GM21515 (cell line): ENCODE data around the gene PIGK.
"Not testable (repeated sequence)": the region's sequence is repeated elsewhere in the genome, so short reads cannot be mapped to it uniquely, and the experiment has no call there.

ENCODE experiments used
- ATAC-seq: cut with Tn5 transposase; IDR thresholded peaks from one replicate; pipeline ENCODE4 v1.9.1; 2021; ENCODE audit not compliant: unreplicated experiment

Gene PIGK

DNA sequence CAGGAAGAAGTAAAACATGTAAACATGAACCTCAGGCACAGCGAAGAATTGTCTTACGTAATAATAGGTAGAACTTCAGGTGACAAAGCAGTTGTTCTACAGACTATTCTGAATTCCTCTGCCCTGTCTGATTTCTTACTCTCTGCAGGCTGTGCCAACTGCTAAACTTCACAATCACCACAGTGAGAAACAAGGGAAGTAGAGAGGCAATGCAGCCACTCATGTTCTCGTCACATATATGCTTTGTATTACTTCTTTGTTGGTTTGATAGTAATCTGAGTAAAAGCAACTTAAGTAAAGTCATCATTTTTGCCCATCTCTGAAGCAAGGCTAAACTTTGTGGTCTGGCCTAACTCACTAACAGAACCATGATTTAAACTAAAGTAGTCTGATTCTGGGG, 21.9 kb downstream of the PIGK start:
- ATAC-seq = no peak

DNA sequence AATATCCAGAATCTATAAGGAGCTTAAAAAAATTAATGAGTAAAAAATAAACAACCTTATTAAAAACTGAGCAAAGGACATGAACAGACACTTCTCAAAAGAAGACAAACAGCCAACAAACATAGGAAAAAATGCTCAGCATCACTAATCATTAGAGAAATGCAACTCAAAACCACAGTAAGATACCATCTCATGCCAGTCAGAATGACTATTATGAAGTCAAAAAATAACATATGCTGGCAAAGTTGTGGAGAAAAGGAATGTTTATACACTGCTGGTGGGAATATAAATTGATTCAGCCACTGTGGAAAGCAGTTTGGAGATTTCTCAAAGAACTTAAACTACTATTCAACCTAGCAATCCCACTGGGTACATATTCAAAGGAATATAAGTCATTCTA, 25.3 kb downstream of the PIGK start:
- no peak for ATAC-seq

DNA sequence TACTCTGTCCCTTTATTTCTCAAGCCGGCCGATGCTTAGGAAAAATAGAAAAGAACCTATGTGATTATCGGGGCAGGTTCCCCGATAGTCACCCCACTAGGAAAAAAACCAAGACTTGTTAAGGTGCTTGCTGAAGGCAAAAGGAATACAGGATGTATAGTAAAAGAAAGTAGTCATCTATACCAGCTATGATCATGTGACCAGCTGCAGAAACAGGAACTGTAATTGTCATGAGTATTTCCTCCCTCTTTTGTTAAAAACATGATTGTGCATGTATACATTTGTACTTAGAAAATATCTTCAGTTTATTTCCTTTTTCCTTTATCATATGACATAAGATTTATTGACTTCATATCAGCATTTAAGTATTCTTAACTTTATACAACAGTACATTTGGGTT, 30.5 kb downstream of the PIGK start:
- ATAC-seq = no peak

DNA sequence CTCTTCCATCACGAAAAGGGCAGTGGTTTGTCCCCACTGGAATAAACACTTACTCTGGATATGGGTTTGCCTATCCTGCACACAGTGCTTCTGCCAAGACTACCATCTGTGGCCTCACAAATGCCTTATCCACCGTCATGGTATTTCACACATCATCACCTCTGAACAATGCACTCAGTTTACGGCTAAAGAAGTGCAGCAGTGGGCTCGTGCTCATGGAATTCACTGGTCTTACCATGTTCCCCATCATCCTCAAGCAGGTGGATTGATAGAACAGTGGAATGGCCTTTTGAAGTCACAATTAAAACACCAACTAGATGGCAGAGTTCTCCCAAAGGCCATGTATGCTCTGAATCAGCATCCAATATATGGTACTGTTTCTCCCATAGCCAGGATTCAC, 32.3 kb downstream of the PIGK start:
- not testable (repeated sequence) for ATAC-seq

DNA sequence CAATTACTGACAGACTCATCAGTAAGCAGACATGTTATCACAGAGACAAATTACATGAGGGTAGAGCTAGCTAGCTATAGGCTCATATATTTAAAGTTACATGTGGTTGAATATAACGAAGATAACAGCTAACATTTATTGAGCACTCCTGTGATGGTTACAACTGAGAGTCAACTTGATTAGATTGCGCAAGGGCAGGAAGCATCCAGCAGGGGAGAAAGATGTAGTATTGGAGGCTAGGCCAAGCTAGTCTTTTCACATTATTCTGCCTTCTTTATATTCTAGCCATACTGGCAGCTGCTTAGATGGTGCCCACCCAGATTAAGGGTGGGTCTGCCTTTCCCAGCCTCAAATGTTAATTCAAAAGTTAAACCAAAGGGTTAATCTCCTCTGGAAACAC, 37.1 kb downstream of the PIGK start:
- no peak for ATAC-seq

DNA sequence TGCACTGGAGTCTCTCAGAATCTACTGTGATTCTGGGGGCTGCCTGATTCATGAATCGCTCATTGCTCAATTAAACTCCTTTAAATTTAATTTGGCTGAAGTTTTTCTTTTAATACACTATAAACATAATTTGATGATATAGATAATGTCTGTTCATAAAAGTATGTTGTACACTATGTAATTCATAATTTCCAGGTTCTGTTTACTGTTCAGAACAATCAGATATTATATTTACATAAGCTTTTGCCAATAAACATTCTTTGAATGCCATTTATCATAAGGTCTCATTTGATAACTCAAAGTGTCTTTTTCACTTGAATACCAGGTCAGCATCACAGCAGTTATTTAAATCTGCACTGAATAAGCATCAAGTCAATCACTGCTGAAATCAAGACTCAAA, 39.6 kb downstream of the PIGK start:
- ATAC-seq = no peak

DNA sequence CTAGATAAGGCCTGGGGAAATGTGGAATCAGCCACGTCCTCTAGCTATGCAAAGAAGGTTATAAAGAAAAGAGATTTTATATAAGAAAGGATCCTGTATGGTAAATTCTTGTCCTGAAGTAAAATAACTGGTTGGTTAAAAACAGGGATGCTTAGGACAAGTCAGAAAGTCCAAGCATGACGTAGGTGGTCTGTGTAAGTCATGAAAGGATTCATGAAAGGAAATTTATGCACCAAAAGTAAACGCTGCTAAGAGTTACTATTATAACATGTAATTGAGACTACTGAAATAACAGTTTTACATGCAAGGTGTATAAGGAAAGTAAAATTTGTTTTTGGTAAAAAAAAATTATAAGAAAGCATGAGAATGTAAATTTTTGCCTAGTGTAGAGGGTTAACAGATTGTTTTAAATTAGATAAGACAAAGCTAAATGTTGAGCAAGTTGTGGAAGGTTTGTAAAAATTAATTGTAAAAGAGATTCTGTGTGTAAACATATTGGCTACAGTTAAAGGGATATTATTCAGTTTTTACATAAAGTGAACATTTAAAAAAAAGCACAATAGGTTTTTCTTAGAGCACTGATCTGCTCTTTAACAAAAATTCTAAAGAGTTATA, 43.9 kb downstream of the PIGK start:
- no peak for ATAC-seq

DNA sequence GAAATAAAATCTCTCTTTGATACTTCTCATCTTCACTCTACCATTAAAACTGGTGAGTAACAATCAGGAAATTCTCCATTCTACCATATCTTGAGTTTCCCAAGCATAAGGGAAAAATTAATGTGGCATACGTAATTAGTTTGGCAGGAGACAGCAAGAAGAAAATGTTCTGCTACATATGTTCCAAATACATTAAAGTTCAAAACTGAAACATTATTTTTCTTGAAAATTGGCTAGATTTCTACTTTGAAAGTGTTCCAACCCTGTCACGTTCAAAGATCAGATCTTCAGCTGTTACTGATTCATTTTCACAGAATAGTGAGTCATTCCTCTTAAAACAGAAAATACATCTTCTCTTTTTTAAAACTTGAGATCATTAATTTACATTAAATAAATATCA, 48.5 kb downstream of the PIGK start:
- no peak for ATAC-seq

DNA sequence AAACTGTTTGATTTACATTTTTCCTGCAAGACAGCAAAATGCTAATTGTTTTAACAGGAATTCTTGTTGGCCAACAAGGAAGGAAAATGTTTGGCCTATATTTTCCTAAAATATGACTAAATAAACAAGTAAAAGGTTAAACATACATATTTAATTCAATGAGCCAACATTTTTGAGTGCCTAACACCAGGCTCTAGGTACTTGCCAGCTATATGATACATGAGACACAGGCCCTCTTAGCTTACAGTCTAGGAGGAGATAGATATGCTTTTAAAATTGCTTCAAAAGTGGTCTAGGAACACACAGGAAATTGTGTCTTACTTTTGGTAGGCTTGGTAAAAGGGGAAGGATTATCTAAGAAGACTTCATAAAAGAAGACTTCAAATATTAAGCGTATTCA, 50.9 kb downstream of the PIGK start:
- ATAC-seq = no peak

DNA sequence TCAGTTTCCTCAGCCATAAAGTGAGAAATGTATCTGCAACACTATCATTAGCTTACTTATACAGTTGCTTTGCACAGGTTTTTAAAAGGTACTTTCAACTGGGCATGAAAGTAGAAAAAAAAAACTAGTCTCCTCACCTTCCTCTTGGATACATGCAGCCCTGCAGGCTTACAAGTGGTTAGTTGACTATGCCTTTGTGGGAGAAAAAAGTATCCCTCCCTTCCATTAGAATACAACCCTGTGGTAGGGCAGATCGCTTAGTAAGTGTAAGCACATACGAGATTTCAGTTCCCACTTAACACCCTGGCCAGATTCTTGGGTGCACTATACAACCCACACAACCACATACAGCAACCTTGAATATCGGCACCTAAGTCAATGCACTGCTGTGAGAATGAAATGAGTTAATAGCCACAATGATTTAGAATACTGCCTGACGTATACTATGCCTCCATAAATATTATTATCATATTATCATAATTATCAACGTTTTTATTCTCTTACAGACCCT, 54.7 kb downstream of the PIGK start:
- no peak for ATAC-seq

DNA sequence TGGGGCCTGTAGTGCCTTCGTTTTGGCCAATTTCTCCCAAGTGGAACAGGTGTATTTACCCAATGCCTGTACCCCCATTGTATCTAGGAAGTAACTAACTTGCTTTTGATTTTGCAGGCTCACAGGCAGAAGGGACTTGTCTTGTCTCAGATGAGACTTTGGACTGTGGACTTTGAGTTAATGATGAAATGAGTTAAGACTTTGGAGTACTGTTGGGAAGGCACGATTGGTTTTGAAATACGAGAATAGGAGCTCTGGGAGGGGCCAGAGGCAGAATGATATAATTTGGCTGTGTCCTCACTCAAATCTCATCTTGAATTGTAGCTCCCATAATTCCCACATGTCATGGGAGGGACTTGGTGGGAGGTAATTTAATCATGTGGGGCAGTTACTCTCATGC, 59.5 kb downstream of the PIGK start:
- ATAC-seq = not testable (repeated sequence)

DNA sequence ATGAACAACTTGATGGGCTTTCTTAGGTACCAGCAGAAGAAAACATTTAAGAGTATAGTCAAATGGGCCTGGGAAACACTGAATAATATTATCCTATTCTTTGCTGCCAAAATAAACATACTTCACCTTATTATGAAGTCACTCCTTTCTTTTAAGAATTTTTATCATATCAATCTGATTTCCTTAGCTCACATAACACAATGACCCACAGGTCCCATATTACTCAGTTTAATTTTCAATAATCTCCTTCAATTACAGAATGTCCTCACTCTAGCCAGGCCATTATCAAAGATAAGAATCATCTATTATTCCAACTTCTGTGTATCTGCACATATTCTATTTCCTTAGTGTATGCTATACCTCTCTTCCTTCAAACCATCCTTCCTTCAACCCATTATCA, 63.0 kb downstream of the PIGK start:
- ATAC-seq = no peak

DNA sequence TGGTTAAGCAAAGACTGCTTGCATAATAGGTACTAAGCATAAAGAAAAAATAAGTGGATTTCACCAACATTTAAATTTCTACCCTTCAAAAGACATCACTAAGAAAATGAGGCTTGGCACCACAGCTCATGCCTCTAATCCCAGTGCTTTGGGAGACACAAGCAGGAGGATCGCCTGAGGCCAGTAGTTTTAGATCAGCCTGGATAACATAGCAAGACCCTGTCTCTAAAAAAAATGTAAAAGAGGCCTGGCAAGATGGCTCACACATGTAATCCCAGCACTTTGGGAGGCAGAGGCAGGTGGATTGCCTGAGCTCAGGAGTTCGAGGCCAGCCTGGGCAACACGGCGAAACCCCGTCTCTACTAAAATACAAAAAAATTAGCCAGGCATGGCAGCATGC, 73.0 kb downstream of the PIGK start:
- ATAC-seq = no peak

DNA sequence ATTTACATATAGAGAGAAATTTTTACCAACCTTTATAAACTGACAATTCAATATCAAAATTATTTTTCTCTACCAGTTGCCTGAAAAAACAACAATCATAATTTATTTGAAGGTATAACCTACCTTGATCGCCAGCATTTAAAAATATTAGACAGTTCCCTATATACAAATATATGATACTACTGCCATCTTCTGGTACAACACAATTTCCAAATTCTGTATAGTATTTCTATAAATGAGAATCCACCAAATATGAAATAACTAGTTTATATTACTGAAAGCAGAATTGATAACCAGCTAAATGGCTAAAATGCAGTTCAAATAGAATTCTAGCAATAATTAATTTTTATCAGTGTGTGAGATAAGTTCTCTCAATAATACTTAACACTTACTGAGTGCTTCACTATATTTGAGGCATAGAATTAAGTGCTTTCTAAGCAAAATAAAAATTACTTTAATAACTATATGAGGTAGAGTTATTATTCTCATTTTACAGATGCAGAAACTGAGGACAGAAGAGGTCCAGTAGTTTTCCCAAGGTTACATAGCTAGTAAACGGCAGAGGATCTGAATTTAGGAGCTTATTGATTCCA, 75.6 kb downstream of the PIGK start:
- no peak for ATAC-seq

DNA sequence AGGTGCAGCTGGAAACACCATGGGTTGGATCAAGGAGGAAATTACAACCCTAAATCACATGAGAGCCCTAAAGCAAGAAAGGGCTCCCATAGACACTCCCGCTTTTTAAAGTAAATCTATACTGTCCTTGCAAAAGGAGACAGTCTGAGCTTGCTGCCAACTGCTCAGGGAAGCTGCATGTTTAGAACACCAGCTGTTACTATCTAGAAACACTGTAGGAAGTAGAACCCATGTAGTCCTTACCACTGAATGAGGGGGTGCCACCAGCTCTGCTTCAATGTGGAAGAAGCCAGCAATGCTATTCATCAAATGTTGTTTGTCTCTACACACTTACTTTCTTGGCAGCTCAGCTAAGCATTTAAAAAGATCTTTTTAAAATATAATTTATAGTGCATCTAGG, 79.8 kb downstream of the PIGK start:
- ATAC-seq = no peak

DNA sequence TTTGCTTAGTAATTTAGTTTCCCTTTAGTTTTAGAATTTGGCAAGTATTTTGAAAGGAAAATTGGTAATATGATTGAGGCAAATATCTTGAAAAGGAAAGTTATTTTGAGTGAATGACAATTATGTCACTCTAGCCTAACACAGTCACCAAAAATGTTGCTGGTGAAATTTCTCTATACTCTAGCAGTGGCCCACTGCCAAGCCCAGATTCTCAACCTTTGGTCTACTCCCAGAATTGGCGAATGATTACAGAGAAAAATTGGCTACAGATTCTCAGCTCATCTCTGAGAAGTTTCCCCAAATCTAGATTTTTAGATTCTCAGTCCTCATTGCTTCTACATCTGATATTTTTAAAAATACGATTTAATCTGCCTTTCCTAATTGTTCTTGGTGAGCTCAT, 84.9 kb downstream of the PIGK start:
- no peak for ATAC-seq

DNA sequence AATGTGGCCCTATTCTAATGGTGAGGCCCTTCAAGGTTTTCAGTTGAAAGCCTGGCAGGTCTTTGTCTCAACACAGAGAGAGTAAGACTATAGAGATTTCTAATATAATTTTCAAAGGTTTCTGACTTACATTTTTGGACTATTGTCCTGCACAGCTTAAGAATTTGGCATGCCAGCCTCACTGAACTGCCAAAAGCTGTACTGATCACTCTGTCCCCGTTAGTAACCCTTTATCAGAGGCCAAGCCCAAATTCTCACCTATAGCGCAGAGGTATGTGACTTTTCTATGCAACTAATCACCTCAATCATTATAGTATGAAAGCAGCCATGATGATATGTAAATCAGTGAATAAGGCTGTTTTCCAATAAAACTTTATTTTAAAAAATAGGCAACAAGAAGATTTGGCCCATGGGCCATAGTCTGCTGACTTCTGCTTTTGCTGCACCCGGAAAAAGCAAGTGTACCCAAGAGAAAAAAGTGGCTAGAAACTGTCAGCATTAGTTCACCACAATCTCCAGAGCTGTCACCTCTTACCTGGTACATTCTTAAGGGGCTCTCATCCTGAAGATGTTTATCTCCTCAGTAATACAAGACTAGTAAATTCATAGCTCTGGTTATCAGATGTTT, 85.4 kb downstream of the PIGK start:
- ATAC-seq = no peak

DNA sequence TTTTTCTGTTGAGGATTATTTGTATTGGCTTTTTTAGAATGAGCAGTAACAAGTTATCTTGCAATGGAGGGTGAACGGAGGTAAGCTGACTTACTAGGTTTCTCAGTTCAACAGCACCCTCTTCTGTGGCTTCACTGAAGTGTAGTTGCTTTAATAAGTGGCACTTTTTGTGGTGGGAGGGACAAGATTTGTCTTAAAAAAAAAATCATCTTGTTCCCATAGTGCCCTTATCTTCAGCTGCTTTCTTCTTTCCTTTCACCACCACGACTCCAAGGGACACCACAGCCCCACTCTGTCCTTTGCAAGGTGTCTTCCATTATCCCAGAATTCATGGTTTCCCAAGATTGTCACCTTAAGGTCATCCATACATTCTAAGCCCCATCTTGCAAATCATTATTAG, 92.9 kb downstream of the PIGK start:
- ATAC-seq = peak; percentile 67

DNA sequence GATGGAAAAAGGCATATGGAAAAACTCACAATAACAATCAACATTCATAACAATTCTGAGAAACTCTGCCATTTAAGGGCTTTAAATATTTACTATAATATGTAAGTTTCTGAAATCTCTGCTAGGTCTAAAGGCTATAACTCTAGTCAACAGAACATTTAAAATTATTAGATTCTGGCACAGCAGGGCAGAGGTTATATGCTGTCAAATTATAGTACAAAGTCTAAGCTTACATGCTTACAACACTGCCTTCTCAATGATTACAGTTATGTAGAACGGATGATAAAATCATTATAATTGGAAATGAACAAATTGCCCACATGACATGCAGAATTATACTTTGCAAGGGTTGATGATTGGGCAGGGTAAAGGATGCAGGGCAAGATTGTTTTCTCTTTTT, 97.7 kb downstream of the PIGK start:
- ATAC-seq = no peak

DNA sequence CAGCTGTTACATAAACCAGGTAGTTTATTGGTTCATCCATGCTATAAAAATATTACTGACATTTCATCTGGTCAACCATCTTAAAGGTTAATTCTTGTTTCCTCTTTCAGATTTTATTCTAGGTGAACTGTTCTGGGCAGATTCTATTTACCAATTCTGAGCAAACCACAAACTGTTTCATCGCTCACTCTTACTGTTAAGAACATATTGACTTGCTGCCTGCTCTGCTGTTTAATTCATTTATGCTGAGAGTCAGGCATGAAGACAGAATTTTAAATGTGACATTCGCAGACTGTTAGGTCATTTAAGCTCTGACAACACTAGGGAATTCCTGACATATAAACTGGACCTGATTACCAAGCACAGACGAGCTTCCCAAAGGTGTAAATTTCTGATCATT, 98.3 kb downstream of the PIGK start:
- no peak for ATAC-seq

DNA sequence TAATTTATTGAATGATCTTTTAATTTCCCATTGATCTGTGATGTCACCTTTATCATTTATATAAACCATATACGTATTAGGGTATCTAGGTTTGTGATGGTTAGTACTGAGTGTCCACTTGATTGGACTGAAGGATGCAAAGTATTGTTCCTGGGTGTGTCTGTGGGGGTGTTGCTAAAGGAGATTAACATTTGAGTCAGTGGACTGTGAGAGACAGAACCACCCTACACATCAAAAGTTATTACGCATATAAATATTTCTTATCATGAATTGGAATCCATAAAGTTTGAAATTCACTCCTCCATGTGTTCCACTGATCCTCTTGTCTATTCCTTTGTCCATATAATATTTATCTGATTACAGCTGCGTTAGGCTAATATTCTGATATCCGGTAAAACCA, 100.5 kb downstream of the PIGK start:
- no peak for ATAC-seq

DNA sequence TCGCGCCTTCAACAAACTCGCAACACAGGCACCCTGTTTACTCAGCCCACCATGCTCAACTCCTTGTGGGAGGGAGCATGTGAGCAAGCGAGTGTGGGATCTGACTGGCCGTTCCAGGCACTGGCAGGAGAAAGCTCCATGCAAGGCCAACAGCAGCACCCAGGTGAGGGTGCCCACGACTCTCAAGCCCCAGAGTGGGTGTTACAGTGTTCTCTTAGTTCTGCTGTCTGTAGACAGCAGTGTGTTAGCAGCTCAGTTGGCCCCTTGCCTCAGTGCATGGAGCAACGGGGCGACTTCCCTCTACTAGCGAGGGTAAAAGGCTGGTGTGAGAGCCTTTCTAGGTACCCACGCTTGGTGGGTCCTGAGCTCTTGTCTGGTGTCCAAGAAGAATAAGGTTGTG, 114.6 kb downstream of the PIGK start:
- no peak for ATAC-seq

DNA sequence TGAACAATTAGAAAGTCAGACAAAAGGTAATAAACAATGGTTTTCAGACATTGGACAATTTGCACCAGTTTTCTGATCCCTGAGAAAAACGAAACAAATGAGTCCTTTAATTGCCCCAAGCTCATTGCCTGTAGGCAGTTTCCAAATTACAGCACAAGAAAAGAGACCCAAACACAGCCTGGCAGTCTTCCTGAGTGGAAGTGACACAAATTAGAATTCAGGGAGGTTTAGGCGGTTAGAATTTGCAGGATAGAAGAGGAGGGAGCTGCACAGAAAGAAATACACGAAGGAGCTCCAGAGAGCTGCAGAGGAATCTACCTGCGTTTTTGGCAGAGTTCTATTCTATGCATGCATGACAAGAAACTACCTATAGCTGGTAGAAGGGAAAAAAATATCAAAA, 115.7 kb downstream of the PIGK start:
- no peak for ATAC-seq
